ENCODE results near the gene CABP2.

The CABP2 gene

DNA sequence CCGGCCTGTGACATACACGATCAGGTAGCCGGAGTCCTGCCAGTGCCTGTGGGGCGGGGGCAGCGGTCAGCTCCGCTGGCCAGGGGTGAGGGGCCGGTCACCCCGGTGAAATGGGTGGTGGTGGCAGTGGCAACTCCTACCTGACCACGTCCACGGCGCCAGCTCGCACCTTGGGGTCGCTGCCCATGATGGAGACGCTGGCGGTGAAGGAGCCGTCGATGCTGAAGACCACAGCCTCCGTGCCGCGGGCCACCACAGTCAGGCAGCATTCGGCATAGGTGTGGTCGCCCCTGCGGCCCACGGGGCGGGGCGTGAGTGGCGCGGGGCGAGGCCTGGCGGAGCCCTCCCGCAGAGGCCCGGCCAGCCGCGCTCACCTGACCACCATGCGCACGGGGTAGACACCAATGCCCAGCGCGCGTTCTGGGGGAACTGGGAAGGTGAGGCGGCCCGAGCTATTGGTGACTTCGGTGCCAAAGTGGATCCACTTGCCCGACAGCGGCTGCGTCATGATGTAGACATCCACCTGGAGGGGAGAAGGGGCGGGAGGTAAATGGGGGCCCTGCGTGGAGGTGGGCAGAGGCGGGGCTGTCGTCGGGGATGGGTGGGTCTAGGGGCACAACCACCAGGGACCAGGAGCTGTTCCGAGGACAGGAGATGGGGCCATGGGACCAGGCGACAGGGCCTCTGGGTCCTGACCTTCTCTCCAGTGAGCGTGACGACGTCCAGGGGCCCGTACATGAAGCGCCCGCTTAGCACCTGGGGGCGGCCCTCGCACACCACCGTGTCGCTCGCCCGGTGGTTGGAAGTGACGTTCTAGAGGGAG lies 29.5 kb downstream of the CABP2 start:
- Histone ChIP-seq H3K36me3 (ENCODE audit: control insufficient read depth, low read length) (peaks cover 82% of the 10 kb centered on the region), H3K27me3 (ENCODE audit: control insufficient read depth, low read length) (no peaks in the 10 kb centered on the region), H3K79me2 (ENCODE audit: control insufficient read depth, low read length) (0 out of 2 replicates have a peak, but pooled peaks cover under 1% of the 10 kb centered on the region), H3K4me2 (ENCODE audit: low read length) (no peak overlapping the region), H3K27ac (ENCODE audit: low read depth, low read length) (no peak overlapping the region), H3K9me3 (ENCODE audit: control insufficient read depth, insufficient read depth, low read length) (no peaks in the 10 kb centered on the region), H3F3A (ENCODE audit: control insufficient read depth, insufficient read depth) (peaks cover 4% of the 10 kb centered on the region; the same call in 1 of the 2 replicates), H3K4me1 (ENCODE audit: control insufficient read depth, low read length) (no peaks in the 10 kb centered on the region), H3K4me3 (ENCODE audit: low read length) (no peak overlapping the region), H3K9me2 (replicated peaks; ENCODE audit: control insufficient read depth, low read length) (no peaks in the 10 kb centered on the region), H4K20me1 (ENCODE audit: control insufficient read depth, insufficient read depth, low read depth, low read length) (no peaks in the 10 kb centered on the region)
- no peak for TF ChIP-seq CTCF (IDR thresholded peaks at IDR 0.05; ENCODE audit: low read depth, low read length, poor library complexity, severe bottlenecking)
- no peak for TF ChIP-seq EZH2phosphoT487 (IDR thresholded peaks at IDR 0.05; ENCODE audit: borderline replicate concordance, low read length)

DNA sequence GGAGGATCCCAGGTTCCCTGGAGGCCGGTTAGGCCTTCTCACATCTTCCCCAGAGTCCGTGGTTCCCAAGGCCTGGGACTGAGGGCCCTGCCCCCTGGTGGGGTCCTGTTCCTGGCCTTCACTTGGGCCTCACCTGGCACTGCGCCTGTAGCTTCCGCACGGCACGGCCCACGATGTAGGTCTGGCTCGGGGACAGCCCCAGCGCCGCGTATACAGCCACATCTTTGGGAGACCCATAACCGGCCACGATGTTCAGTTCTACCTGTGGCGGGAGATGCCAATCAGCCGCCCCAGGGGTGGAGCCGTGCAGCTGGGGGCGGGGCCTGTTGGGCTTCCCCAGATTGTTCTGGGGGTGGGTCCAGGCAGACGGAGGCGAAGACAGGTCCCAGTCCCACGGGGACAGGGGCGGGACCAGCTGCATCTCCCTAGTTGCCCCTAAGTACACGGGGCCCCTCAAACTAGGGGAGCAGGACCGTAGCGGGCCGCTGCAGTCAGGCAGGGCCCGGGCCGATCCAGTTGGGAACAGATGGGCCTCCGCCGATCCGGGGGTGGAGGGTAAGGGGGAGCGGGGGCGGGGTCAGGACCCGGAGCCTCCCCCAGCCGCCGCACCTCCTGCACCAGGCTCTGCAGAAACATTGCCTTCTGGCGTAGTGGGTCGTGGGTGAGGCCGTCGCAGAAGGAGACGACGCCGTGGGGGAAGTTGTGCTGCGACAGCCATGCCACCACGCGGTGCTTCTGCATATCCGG lies 30.3 kb downstream of the CABP2 start:
- H3F3A ChIP-seq (ENCODE audit: control insufficient read depth, insufficient read depth), result peaks cover 4% of the 10 kb centered on the region; the same call in 1 of the 2 replicates
- H3K4me1 ChIP-seq (ENCODE audit: control insufficient read depth, low read length), result no peaks in the 10 kb centered on the region
- H3K9me3 ChIP-seq (ENCODE audit: control insufficient read depth, insufficient read depth, low read length), result no peaks in the 10 kb centered on the region
- no peaks in the 10 kb centered on the region for H4K20me1 ChIP-seq (ENCODE audit: control insufficient read depth, insufficient read depth, low read depth, low read length)
- TF ChIP-seq CTCF (IDR thresholded peaks at IDR 0.05; ENCODE audit: low read depth, low read length, poor library complexity, severe bottlenecking), result no peak
- TF ChIP-seq EZH2phosphoT487 (IDR thresholded peaks at IDR 0.05; ENCODE audit: borderline replicate concordance, low read length), result no peak
- H3K27ac ChIP-seq (ENCODE audit: low read depth, low read length), result no peak overlapping the region
- peaks cover 5% of the 10 kb centered on the region for H3K79me2 ChIP-seq (ENCODE audit: control insufficient read depth, low read length)
- no peak overlapping the region for H3K4me3 ChIP-seq (ENCODE audit: low read length)
- peaks cover 80% of the 10 kb centered on the region for H3K36me3 ChIP-seq (ENCODE audit: control insufficient read depth, low read length)
- H3K4me2 ChIP-seq (ENCODE audit: low read length), result no peak overlapping the region
- H3K9me2 ChIP-seq (replicated peaks; ENCODE audit: control insufficient read depth, low read length), result no peaks in the 10 kb centered on the region
- no peaks in the 10 kb centered on the region for H3K27me3 ChIP-seq (ENCODE audit: control insufficient read depth, low read length)

DNA sequence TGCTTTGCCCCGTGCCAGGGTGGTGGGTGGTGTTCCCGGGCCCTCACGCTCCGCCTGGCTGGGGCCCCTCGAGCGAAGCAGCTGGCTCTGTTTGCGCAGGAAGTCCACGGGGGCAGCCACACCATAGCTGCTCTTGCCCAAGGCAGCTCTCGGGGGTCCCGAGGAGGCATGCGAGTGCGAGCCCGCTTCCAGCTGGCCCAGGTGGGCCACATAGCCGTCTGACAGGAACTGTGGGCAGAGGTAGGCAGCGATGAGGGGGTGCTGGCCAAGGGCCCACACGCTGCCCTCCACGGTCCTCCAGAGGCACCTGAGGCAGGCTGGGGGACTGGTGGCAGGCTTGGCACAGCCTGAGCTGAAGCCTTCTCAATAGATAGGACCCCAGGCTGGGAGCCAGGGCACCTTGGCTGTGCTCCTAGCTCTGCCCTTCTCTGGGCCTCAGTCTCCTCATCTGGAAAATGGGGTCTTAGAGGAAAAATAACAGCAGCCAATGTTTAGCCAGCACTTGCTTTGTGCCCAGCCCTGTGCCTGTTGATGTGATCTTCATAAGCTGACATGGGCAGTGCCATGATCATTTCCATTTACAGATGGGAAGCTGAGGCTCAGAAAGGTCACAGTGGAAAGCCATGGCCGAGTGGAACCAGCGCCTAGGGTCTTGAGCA lies 31.0 kb downstream of the CABP2 start:
- Histone ChIP-seq H3K36me3 (ENCODE audit: control insufficient read depth, low read length) (peaks cover 79% of the 10 kb centered on the region), H3K9me3 (ENCODE audit: control insufficient read depth, insufficient read depth, low read length) (no peaks in the 10 kb centered on the region)

More for the DNA sequence above, 31.0 kb downstream of the CABP2 start:
- peaks cover 7% of the 10 kb centered on the region; the same call in 1 of the 2 replicates for H3F3A ChIP-seq (ENCODE audit: control insufficient read depth, insufficient read depth)
- H3K9me2 ChIP-seq (replicated peaks; ENCODE audit: control insufficient read depth, low read length), result no peaks in the 10 kb centered on the region
- H3K79me2 ChIP-seq (ENCODE audit: control insufficient read depth, low read length), result peaks cover 12% of the 10 kb centered on the region
- no peak overlapping the region for H3K4me3 ChIP-seq (ENCODE audit: low read length)
- TF ChIP-seq EZH2phosphoT487 (IDR thresholded peaks at IDR 0.05; ENCODE audit: borderline replicate concordance, low read length) (no peak), CTCF (IDR thresholded peaks at IDR 0.05; ENCODE audit: low read depth, low read length, poor library complexity, severe bottlenecking) (no peak)
- no peaks in the 10 kb centered on the region for H3K27me3 ChIP-seq (ENCODE audit: control insufficient read depth, low read length)
- no peaks in the 10 kb centered on the region for H4K20me1 ChIP-seq (ENCODE audit: control insufficient read depth, insufficient read depth, low read depth, low read length)
- H3K4me1 ChIP-seq (ENCODE audit: control insufficient read depth, low read length), result no peaks in the 10 kb centered on the region
- H3K4me2 ChIP-seq (ENCODE audit: low read length), result no peak overlapping the region
- H3K27ac ChIP-seq (ENCODE audit: low read depth, low read length), result no peak overlapping the region
